Suppressor macrophage treated with lipopolysaccharide for 1 hour (primary cell): Measurements from ENCODE around the gene PSMB3.
"Not testable (repeated sequence)": the region's sequence is repeated elsewhere in the genome, so short reads cannot be mapped to it uniquely, and the experiment has no call there.

Experiments
- DNase-seq, 3 donors: peaks; one replicate each; pipeline ENCODE4 v3.0.0-alpha.2; 2020 to 2022

The PSMB3 gene

DNA sequence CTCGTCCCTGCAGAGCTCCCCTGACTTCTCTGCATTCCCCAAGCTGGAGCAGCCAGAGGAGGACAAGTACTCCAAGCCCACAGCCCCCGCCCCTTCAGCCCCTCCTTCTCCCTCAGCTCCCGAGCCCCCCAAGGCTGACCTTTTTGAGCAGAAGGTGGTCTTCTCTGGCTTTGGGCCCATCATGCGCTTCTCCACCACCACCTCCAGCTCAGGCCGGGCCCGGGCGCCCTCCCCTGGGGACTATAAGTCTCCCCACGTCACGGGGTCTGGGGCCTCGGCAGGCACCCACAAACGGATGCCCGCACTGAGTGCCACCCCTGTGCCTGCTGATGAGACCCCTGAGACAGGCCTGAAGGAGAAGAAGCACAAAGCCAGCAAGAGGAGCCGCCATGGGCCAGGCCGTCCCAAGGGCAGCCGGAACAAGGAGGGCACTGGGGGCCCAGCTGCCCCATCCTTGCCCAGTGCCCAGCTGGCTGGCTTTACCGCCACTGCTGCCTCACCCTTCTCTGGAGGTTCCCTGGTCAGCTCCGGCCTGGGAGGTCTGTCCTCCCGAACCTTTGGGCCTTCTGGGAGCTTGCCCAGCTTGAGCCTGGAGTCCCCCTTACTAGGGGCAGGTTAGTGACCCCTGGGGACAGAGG is 36.1 kb upstream of the PSMB3 start:
- no peak for DNase-seq

- DNase-seq = no peak
Observed at GRCh38 chr17:38717139-38717745, 35.3 kb upstream of the PSMB3 start.

DNA sequence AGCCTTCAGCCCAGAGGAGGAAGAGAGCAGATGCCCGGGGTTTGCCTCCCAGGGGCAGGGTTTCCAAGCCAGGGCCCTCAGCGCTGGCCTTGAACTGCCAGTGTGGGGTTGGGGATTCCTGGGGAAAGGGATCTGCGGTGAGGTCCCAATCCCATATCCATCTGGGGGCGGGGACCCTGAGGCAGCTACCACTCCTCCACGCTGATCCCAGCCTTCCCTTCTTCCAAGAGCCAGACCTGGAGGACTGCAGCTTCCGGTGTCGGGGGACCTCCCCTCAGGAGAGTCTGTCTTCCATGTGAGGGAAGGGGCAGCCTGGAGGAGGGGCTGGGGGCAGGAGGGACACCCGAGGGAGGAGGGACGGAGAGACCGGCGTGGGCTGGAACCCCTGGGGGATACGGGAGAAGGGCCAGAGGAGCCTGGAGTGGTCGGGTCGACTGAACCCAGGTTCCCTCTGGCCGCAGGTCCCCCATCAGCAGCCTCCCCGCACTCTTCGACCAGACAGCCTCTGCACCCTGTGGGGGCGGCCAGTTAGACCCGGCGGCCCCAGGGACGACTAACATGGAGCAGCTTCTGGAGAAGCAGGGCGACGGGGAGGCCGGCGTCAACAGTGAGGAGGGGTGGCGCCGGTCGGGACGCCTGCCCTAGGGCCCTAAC is 33.1 kb upstream of the PSMB3 start:
- DNase-seq = no peak

- DNase-seq = no peak
Observed at GRCh38 chr17:38719943-38720641, 32.4 kb upstream of the PSMB3 start.

DNA sequence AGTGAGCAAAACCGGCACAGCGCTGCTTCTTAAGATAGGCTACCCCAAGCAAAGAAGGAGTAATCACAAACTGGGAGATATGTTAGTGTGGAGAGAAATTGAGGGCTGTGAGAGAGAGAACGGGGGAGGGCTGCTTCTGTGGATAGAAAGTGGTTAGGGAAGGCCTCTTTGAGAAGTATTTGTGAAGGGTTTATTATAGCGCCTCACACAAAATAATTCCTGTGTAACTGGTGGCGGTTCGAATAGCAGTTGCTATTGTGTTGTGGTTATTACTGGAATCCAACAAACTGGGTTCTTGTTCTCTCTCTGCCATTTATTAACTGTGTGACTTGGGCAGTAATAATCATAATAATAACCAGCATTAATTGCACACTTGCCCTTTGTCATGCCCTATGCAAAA is 31.6 kb upstream of the PSMB3 start:
- no peak for DNase-seq

- DNase-seq = no peak
Observed at GRCh38 chr17:38721802-38722201, 30.7 kb upstream of the PSMB3 start.

DNA sequence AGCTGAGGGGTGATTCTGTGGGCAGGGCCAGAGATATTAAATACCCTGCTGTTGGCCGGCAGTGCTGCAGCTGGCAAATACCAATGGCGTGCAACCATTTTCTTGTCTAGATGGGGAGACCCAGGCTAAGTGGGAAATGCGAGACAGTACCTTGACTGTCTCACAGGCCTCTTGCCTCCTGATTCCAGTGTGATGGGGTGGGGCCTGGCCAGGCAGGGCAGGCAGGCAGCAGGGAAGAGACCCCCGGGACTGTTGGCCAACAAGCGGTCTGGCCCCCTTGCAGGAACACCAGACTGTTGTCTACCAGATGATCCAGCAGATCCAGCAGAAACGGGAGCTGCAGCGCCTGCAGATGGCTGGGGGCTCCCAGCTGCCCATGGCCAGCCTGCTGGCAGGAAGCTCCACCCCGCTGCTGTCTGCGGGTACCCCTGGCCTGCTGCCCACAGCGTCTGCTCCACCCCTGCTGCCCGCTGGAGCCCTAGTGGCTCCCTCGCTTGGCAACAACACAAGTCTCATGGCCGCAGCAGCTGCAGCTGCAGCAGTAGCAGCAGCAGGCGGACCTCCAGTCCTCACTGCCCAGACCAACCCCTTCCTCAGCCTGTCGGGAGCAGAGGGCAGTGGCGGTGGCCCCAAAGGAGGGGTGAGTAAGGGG is 28.1 kb upstream of the PSMB3 start:
- DNase-seq = no peak

DNA sequence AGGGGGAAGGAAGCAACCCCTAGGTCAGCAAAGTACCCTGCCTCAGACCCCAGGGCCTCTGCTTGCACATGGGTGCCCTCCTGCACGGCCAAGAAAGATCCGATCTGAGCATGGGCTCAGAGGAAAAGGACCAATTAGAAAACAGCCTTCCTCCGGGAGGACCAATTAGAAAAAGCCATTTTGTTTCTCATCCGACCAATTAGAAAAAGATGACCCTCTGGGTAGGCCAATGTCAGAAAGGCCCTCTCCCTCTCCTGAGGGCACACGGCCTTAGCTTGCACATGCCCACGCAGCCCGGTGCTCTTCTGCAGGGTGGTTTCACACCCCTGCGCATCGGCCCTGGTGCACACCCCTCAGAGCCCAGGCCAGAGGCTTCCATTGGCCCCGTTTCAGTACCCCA is 27.5 kb upstream of the PSMB3 start:
- no peak for DNase-seq

DNA sequence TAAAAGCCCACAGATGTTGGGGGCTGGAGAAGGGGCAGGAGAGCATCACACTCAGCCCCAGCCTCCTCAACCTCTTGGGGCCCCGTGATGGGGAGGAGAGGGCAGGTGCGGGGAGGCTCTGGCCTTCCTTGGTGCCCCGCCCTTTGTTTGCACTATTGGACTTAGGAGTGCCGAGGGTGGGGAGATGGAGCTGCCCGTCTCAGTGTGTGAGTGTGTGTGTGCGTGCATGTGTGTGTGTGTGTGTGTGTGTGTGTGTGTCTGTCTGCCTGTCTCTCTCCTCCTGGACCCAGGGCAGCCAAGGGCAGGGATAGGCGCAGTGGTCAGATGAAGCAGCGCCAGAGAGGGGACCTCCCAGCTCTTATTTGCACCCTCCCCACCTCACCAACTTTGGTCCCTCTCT is 26.4 kb upstream of the PSMB3 start:
- not testable (repeated sequence) for DNase-seq

- peak; percentile 56 to 78 (median 61) for DNase-seq
Observed at GRCh38 chr17:38727736-38728135, 24.8 kb upstream of the PSMB3 start.

DNA sequence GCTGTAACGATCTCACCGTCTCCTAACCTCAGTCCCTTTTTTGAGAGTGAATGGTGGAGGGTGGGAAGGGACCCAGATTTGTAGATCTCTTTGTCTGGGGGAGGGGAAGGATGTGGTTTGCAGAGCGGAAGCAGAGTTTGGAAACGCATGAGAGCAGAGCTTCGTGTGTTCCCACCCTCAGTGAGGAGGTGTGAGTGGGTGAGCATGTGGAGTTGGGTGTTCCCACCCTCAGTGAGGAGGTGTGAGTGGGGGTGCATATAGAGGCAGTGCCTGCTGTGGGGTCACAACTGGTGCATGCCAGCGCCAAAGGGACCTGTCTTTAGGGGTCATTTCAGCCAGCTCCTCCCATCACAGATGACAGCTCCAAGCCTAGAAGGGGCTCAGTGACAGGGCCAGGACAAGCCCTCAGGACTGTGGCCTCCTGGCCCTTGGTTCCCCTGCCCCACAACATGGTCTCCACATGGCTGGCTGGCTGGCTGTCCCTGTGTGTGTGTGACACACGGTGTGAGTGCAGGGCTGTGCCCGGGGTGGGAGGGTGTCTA is 24.2 kb upstream of the PSMB3 start:
- DNase-seq = peak in 1 of 3 donors; percentile 29

DNA sequence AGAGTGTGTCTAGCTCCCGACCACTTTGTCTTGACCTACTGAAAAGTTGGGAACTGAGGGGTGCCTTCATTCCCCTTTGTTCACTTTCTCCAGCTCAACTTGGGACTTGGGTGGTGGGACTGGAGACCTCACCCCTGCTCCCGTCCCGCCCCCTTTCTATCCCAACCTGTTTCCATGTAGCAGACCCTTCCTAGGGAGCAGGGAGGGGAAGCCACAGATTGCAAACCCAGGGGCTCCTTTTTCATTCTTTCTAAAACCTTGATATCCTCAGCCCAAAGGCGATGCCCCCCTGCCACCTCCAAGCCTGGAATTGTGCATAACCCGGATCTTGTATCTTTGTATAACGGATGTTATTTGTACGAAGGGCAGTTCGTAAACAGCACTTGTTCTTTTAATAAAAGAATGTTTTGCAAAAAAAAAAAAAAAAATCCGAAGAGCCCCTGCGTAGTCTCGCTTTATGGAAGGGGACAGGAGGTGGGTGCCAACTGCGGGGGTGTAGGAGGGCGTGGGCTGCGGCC is 23.1 kb upstream of the PSMB3 start:
- DNase-seq = no peak

DNA sequence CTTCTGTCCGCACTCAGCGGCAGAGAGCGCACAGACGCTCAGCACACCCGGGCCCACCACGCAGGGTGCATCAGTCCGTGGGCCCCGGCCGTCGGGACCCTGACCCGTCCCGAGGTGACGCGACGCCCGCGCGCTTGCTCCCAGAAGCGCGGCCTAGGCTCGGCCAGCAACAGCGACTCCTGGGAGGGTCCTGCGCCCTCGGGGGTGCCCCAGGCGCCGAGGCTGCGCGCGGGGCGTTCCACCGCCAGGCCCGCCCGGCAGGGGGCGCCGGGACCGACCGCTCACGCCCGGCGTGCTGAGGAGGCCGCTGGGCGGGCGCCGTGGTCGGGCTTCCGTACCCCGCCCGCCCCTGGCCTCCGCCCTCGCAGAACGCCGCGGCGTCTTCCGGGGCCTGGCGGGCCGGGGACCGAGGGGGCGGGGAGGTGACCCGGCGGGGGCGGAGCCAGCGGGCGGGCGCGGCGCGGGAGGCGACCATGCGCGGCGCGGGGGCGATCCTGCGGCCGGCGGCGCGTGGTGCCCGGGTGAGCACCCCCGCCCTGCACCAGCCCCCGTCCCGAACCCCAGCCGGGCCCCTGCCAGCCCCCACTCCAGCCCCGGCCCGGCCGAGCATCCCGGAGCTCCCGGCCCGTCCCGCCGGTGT is 22.5 kb upstream of the PSMB3 start, which contains the start of gene CISD3:
Gene CISD3, plus strand, starts transcription at position 456 of the 640 bp plus-strand sequence. Its CDS starts 18 bp downstream, at position 474.
- peak; percentile 91 to 97 (median 95) for DNase-seq

- peak in 1 of 3 donors; percentile 36 for DNase-seq
Observed at GRCh38 chr17:38730526-38731379, 21.8 kb upstream of the PSMB3 start.

DNA sequence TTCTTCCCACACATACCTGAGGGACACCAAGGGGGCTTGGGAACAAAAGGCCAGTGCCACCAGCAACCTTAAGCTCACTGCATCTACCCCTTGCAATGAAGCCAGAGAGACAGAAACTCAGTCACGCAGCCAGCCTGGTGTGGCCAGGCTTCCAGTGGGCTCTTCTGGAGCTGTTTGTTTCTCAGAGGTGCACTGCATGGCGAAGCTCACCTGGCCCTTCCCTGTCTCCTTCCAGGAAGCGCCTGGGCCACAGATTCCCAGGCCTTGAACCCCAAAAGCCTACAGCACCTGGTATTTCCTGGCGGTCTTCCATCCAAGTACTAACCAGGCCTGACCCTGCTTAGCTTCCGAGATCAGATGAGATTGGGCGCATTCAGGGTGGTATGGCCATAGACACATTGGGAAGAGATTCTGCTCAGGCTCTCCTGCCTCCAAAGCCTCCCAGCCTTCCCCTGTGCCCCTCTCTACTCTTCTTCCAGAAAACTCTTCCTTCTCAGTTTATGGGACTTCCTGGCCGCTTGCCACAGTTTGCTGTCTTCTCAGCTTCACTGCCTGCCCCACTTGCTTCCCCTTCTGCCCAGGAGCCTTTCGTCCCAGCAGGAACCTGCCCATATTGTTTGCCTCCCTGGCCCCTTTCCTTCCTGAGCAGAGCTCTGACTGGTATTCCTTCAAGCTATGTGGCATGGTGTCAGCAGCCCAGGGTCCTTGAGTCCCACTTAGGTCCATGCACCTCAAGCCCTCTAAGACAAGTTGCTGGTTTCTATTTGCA is 20.8 kb upstream of the PSMB3 start:
- peak in 2 of 3 donors; percentile 43 to 53 for DNase-seq

GRCh38 chr17:38732376-38733281 is 19.9 kb upstream of the PSMB3 start:
- DNase-seq = no peak

DNA sequence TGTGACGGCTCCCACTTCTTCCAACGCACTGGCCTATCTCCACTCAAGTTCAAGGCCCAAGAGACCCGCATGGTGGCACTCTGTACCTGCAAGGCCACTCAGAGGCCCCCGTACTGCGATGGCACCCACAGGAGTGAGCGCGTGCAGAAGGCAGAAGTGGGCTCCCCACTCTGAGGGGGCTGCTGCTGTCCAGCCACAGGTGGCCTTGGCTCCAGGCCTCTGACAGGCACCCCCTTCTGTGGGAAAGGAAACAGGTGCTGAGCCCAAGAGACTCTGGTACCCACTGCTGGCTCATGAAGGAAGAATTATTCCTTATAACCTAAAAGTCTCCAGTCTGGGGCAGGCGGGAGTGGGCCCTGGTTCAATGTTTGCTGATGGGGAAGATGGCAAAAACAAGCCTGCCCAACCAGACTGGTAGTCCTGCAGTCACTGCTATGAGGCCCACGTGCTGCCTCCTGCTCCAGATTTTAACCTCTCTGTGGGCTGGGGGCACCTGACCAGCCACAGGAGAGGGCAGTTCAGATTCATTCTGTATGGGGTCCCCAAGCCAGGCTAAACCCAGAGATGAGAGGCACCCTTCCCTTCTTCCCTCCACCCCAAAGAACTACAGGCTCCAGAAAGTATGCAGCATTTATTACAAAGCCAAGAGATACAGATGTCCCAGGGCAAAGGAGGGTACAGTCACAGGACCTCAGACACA is 19.1 kb upstream of the PSMB3 start:
- DNase-seq = no peak
